ENCODE data around the gene FYCO1. TPM values are rescaled to one million over a fixed set of nuclear protein-coding genes. Genes with fewer than 3 reads are reported as not detected.

Gene FYCO1
- total and polyA plus RNA-seq, 2 of the 13 experiments (the other 11 are each of a cell fraction or from before 2014, with no cell fraction given), result 2.7 to 4.2 TPM

GRCh38 chr3:45953536-45953935 lies 42.1 kb downstream of the FYCO1 start:
- no peak overlapping the region for H3K4me3 ChIP-seq (replicated peaks in 1 of 3; ENCODE audit: insufficient read depth in 1 of 3, low read depth in 2 of 3, low read length in 3 of 3)
- WGBS (ENCODE audit: low lambda C conversion rate), result 76% methylated on average over 3 of the region's 4 CpGs
- DNase-seq (ENCODE audit: low spot score) (no peak), FAIRE-seq (no peak), ATAC-seq (no peak)
- no peaks in the 10 kb centered on the region for H3K79me2 ChIP-seq (ENCODE audit: insufficient read depth, low read length)
- H3K9ac ChIP-seq (ENCODE audit: insufficient read depth, low read depth, low read length), result no peak overlapping the region
- BruUV-seq (replicated peaks), result no TSS peak
- H4K20me1 ChIP-seq (ENCODE audit: insufficient read depth, low read length), result no peaks in the 10 kb centered on the region; the same call in 1 of the 2 replicates
- no peak overlapping the region for H2AFZ ChIP-seq (ENCODE audit: low read length)
- ChIA-PET POLR2A (no interaction called here), CTCF (ENCODE audit: low intra/inter-chr PET ratio, low total read pairs) (no interaction called here)
- TF ChIP-seq TRIM24 (CRISPR knock-in tag; IDR thresholded peaks at IDR 0.05) (no peak), AHDC1 (CRISPR knock-in tag; IDR thresholded peaks at IDR 0.05; ENCODE audit: borderline replicate concordance) (no peak), TFDP1 (CRISPR knock-in tag; IDR thresholded peaks at IDR 0.05; ENCODE audit: borderline replicate concordance) (no peak), CBX1 (IDR thresholded peaks at IDR 0.05; ENCODE audit: low read depth) (no peak)
- in situ Hi-C loops (cut with HindIII; ENCODE audit: extremely low pct_ligation_motif_present, low pct_unique_long_range_greater_than_20kb), result no loop called here
- no peak overlapping the region for H3K4me2 ChIP-seq (ENCODE audit: low read depth, low read length)
- H3K9me3 ChIP-seq (ENCODE audit: low read length), result no peaks in the 10 kb centered on the region
- no peaks in the 10 kb centered on the region for H3K27me3 ChIP-seq (ENCODE audit: control insufficient read depth in 1 of 2, insufficient read depth in 2 of 2, low read length in 2 of 2)
- H3K27ac ChIP-seq (ENCODE audit: extremely low read length, insufficient read depth, low read length), result no peak overlapping the region
- H3K36me3 ChIP-seq (replicated peaks in 1 of 2; ENCODE audit: control insufficient read depth in 1 of 2, insufficient read depth in 2 of 2, low read length in 2 of 2), result peaks cover 52 to 93% of the 10 kb centered on the region in 2 experiments
- intact Hi-C loops (cut with micrococcal nuclease; ENCODE audit: unreplicated experiment), result no loop called here
- H3K4me1 ChIP-seq (ENCODE audit: insufficient read depth, low read length), result no peaks in the 10 kb centered on the region

Measured in HepG2 (cell line).